OCI-LY1 (cell line): ENCODE data around the gene UGT1A5.

Experiments
- EZH2 ChIP-seq: fragments of 200-600 bp; sonication (generic), shearing (Covaris generic); IDR thresholded peaks from 2 replicates; pipeline ENCODE4 v1.8.0; 2017; ENCODE audit warnings: borderline replicate concordance, mixed run types, mild to moderate bottlenecking, antibody characterized with exemption, low read length, moderate library complexity, mixed read lengths
- TF ChIP-seq, protein P1 (sequence below): fragments of 200-600 bp; sonication (generic), shearing (Covaris generic); IDR thresholded peaks from 2 replicates; pipeline ENCODE4 v1.5.1; 2017; ENCODE audit warnings: mild to moderate bottlenecking, antibody characterized with exemption, low read length, moderate library complexity, mixed read lengths

DNA sequence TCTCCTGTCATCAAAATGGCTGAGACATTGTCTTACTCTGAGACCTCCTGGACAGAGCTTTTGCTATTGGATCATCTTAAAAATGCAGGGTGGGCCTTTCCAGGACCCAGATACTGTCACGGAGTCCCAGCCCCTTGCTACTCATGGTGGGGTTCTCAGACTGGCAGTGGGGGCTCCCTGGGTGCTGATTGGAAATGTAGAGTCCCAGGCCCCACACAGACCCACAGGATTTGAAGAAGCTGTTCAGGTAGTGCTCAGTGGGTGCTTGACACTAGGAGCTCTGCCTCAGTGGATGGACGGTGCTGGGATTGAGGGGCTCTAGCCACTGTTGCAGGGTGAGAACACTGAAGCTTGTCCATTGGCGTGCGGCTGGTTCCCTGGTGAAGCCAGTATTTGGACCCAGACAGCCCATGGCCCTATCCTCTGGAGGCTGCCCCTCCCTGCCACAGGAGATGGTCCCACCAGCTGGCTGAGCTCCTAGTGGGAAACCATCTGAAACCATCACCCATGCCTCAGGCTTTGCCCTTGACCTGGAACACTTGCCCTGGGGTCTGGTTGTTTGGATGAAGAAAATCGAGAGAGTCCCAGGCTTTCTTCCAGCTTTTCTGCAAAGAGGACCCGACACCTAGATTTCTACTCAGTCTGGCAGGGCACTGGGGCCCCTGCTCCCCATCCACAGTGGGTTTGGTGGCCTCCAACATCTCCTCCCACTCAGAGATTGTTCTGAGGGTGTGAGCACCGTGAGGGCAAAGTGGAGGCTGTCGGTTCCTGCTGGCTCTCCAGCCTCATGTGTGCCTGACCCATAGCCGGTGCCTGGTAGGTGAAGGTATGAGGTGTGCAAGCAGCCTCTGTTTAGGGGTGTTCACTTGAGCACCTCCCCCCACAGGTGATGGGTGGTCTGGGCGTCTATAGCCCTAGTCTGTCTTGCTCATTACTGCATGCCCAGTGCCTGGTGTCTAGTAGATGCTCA is 95.5 kb downstream of the UGT1A5 start:
- TF ChIP-seq, protein P1, sequence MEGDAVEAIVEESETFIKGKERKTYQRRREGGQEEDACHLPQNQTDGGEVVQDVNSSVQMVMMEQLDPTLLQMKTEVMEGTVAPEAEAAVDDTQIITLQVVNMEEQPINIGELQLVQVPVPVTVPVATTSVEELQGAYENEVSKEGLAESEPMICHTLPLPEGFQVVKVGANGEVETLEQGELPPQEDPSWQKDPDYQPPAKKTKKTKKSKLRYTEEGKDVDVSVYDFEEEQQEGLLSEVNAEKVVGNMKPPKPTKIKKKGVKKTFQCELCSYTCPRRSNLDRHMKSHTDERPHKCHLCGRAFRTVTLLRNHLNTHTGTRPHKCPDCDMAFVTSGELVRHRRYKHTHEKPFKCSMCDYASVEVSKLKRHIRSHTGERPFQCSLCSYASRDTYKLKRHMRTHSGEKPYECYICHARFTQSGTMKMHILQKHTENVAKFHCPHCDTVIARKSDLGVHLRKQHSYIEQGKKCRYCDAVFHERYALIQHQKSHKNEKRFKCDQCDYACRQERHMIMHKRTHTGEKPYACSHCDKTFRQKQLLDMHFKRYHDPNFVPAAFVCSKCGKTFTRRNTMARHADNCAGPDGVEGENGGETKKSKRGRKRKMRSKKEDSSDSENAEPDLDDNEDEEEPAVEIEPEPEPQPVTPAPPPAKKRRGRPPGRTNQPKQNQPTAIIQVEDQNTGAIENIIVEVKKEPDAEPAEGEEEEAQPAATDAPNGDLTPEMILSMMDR, result no peak
- TF ChIP-seq EZH2, result no peak
